CD4-positive, alpha-beta T cell (primary cell): ENCODE measurements around the gene SLCO6A1. TPM values are rescaled to one million over a fixed set of nuclear protein-coding genes. Genes with fewer than 3 reads are reported as not detected.

Experiments
- ATAC-seq: fragments of 200-7000 bp; cut with Tn5 transposase; one replicate; pipeline ENCODE4 v1.10.0; 2022; ENCODE audit warnings: mild to moderate bottlenecking; ENCODE audit not compliant: poor library complexity
- CTCF ChIA-PET: fragments of 350-600 bp; sonication (Branson Sonifier 250); formaldehyde crosslinking; loops from one replicate; lab custom pipeline; 2021; ENCODE audit warnings: antibody characterized with exemption, inconsistent platforms; lab: Charles Lee
- POLR2A ChIA-PET: fragments of 350-600 bp; sonication (Branson Sonifier 250); formaldehyde crosslinking; loops from one replicate; lab custom pipeline; 2021; ENCODE audit warnings: antibody characterized with exemption, inconsistent platforms; lab: Charles Lee
- DNase-seq, 14 experiments: peaks; one replicate each; pipeline ENCODE4 v3.0.0-alpha.2; 2013 to 2020; ENCODE audit warnings: mixed read lengths in 2 of 14
- H3K27ac ChIP-seq, 2 donors: one replicate each; pipeline versions ENCODE4 v1.5.1 to v1.7.0; 2013; ENCODE audit warnings: low read length in 2 of 2, low read depth in 1 of 2, mild to moderate bottlenecking in 1 of 2
- H3K27me3 ChIP-seq, 2 experiments: 1 replicate in 1 of 2; 2 replicates in 1 of 2; pipeline versions ENCODE4 v1.6.1 to v1.7.0; 2013; ENCODE audit warnings: low read length in 2 of 2, control low read depth in 1 of 2, mild to moderate bottlenecking in 1 of 2, moderate library complexity in 1 of 2; ENCODE audit not compliant: insufficient read depth in 2 of 2, control insufficient read depth in 1 of 2
- H3K36me3 ChIP-seq: one replicate; pipeline ENCODE4 v1.6.1; 2013; ENCODE audit warnings: low read length, control low read depth; ENCODE audit not compliant: insufficient read depth
- H3K4me1 ChIP-seq: one replicate; pipeline ENCODE4 v1.6.1; 2013; ENCODE audit warnings: low read length, control low read depth; ENCODE audit not compliant: insufficient read depth
- H3K4me3 ChIP-seq: one replicate; pipeline ENCODE4 v1.5.1; 2013; ENCODE audit warnings: mild to moderate bottlenecking, low read length, moderate library complexity
- H3K9me3 ChIP-seq, 2 experiments: 1 replicate in 1 of 2; 2 replicates in 1 of 2; pipeline versions ENCODE4 v1.6.1 to v1.7.0; 2013; ENCODE audit warnings: low read length in 2 of 2, mild to moderate bottlenecking in 2 of 2, control low read depth in 1 of 2, moderate library complexity in 1 of 2; ENCODE audit not compliant: control insufficient read depth in 1 of 2, insufficient read depth in 1 of 2
- H3K27ac Mint-ChIP-seq: one replicate; pipeline ENCODE4 v1.8.0; 2020; ENCODE audit warnings: mixed read lengths
- H3K27me3 Mint-ChIP-seq: one replicate; pipeline ENCODE4 v1.8.0; 2021; ENCODE audit warnings: mixed read lengths
- H3K36me3 Mint-ChIP-seq: one replicate; pipeline ENCODE4 v1.8.0; 2021; ENCODE audit warnings: low read depth, mixed read lengths
- H3K4me1 Mint-ChIP-seq: one replicate; pipeline ENCODE4 v1.8.0; 2021; ENCODE audit warnings: low read depth, mixed read lengths
- H3K4me3 Mint-ChIP-seq: one replicate; pipeline ENCODE4 v1.8.0; 2020; ENCODE audit warnings: mild to moderate bottlenecking, mixed read lengths
- H3K9me3 Mint-ChIP-seq: one replicate; pipeline ENCODE4 v1.8.0; 2020; ENCODE audit warnings: mixed read lengths
- CTCF ChIP-seq: fragments of 200-600 bp; IDR thresholded peaks from one replicate; pipeline ENCODE4 v1.8.0; 2022; ENCODE audit warnings: antibody characterized with exemption, mild to moderate bottlenecking
- intact Hi-C, 2 experiments: fragments of 100-400 bp; cut with DNase I in 1 of 2; cut with micrococcal nuclease in 1 of 2; formaldehyde crosslinking; loops; one replicate each; pipeline versions ENCODE4 v1.15.1 to v1.9.0; 2023 to 2025; cut with DNase I, micrococcal nuclease
- total RNA-seq, 174 experiments: library from RNA in 2 of 174; stranded (reverse) in 2 of 174; gene quantifications; one replicate each; pipeline ENCODE4 v1.2.3 and lab custom pipeline; 2021 to 2026

The SLCO6A1 gene
- total RNA-seq, 2 experiments from 2014 or later = not detected

- Histone ChIP-seq H3K4me1 (no peaks in the 10 kb centered on the region), H3K27ac (no peak overlapping the region), H3K36me3 (no peaks in the 10 kb centered on the region), H3K4me3 (no peak overlapping the region), H3K27me3 (no peaks in the 10 kb centered on the region), H3K9me3 (no peaks in the 10 kb centered on the region)
- H3K27me3 Mint-ChIP-seq = peaks cover 3% of the 10 kb centered on the region
- ATAC-seq (no peak), DNase-seq (no peak)
- intact Hi-C loops = loop anchor here in 1 of 2 experiments (1.0 to 5.0 kb wide), 2 partner anchors 600 to 685 kb away; no protein-coding TSS in a partner anchor
- H3K4me3 Mint-ChIP-seq = no peak overlapping the region
- H3K27ac Mint-ChIP-seq = no peak overlapping the region
- H3K4me1 Mint-ChIP-seq = no peaks in the 10 kb centered on the region
- ChIA-PET CTCF (no interaction called here), POLR2A (no interaction called here)
- TF ChIP-seq CTCF = no peak
- no peaks in the 10 kb centered on the region for H3K9me3 Mint-ChIP-seq
- H3K36me3 Mint-ChIP-seq = no peaks in the 10 kb centered on the region
Measured at GRCh38 chr5:102537011-102537410, 38.2 kb upstream of the SLCO6A1 start.

- ATAC-seq (no peak), DNase-seq (peak in 2 of 14 experiments; percentile 4 to 7)
- peaks cover 3% of the 10 kb centered on the region for H3K27me3 Mint-ChIP-seq
- H3K27ac Mint-ChIP-seq = no peak overlapping the region
- no peaks in the 10 kb centered on the region for H3K9me3 ChIP-seq
- H3K4me3 ChIP-seq = no peak overlapping the region
- H3K4me1 ChIP-seq = no peaks in the 10 kb centered on the region
- H3K4me1 Mint-ChIP-seq = no peaks in the 10 kb centered on the region
- peak; percentile 56 for TF ChIP-seq CTCF
- H3K4me3 Mint-ChIP-seq = no peak overlapping the region
- POLR2A ChIA-PET = no interaction called here
- H3K9me3 Mint-ChIP-seq = no peaks in the 10 kb centered on the region
- CTCF ChIA-PET = no interaction called here
- no peaks in the 10 kb centered on the region for H3K36me3 ChIP-seq
- H3K27ac ChIP-seq = no peak overlapping the region
- intact Hi-C loops = loop anchor here (1.0 to 5.0 kb wide), 2 partner anchors 603 to 686 kb away; no protein-coding TSS in a partner anchor
- no peaks in the 10 kb centered on the region for H3K36me3 Mint-ChIP-seq
- no peaks in the 10 kb centered on the region for H3K27me3 ChIP-seq
Measured at GRCh38 chr5:102536323-102536928, 37.6 kb upstream of the SLCO6A1 start.

GRCh38 chr5:102532123-102532522 lies 33.3 kb upstream of the SLCO6A1 start:
- no peaks in the 10 kb centered on the region for H3K36me3 ChIP-seq
- intact Hi-C loops = no loop called here
- POLR2A ChIA-PET = no interaction called here
- H3K9me3 ChIP-seq = no peaks in the 10 kb centered on the region
- H3K27me3 Mint-ChIP-seq = peaks cover 13% of the 10 kb centered on the region
- DNase-seq (no peak), ATAC-seq (no peak)
- H3K4me1 Mint-ChIP-seq = no peaks in the 10 kb centered on the region
- CTCF ChIA-PET = no interaction called here
- no peak overlapping the region for H3K27ac ChIP-seq
- no peaks in the 10 kb centered on the region for H3K4me1 ChIP-seq
- no peak overlapping the region for H3K4me3 Mint-ChIP-seq
- H3K4me3 ChIP-seq = no peak overlapping the region
- H3K9me3 Mint-ChIP-seq = no peaks in the 10 kb centered on the region
- no peaks in the 10 kb centered on the region for H3K36me3 Mint-ChIP-seq
- H3K27ac Mint-ChIP-seq = no peak overlapping the region
- TF ChIP-seq CTCF = no peak
- H3K27me3 ChIP-seq = peaks cover 0 to 5% of the 10 kb centered on the region in 2 experiments
